Left hindlimb (tissue), 1 donor: ENCODE data around the gene OR5I1.
"Not testable (repeated sequence)": the region's sequence is repeated elsewhere in the genome, so short reads cannot be mapped to it uniquely, and the experiment has no call there.

ENCODE experiments used
- DNase-seq: peaks from one replicate; pipeline ENCODE4 v3.0.0-alpha.2; 2018

Gene OR5I1

DNA sequence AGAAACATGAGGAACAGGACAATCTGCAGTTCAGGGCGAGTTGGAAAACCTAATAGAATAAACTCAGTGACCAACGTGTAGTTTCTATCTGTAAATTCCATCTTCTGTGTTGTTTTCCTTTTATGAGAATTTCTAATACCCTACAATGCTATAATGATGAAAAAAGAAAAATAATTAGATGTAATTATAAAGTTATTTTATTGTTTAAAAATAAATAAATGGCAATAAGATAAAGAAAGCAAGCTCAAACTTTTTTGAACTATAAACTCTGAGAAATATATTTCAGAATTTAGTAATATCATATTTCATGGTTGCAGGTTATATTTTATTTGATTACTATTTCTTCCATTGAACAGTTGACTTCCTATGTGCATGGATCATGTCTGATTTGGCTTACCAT is at the start of gene OR5I1:
TSS of gene OR5I1 (minus strand) at position 101 of the 400 bp plus-strand sequence. CDS start at position 101, 0 bp downstream.
- no peak for DNase-seq

DNA sequence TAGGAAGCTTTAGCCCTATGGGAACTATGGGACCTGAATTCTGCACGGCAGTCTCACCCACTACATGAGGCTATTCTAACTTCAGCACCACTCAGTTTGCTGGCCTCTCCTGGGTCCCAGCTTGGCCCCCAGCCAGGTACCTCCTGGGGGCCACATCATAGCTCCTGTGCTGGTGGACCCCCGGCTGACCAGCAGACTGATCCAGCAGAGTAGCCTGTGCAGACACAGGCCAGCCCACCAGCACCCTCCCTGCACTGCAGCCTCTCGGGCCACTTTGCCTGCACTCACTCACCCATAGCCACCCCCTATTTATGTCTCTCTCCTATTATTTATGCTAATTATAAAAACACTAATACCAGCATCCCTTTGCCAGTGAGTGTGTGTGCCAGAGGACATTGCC is 34.7 kb upstream of the OR5I1 start:
- no peak for DNase-seq

DNA sequence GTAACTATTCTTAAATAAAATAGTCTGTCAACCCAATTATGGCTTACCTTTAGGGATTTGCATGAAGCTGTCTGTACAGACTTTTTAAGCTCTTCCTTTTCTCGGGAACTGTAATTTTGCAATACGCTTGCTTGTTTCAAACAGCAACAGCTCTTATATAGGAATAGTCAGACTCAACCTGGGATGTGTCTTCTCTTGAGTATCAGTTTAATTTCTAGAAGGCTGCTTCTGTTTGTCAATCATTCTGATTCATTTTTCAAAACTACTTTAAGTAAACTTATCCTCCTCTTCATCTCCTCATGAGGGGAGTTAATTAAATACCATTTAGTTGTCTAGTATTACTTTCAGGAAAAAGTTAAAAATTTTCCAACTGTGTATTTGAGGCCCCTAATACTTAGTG is 33.6 kb upstream of the OR5I1 start, which contains the start of gene OR10AG1:
TSS of gene OR10AG1 (minus strand) at position 101 of the 400 bp plus-strand sequence. CDS start at position 63, 38 bp downstream.
- DNase-seq = no peak

- DNase-seq = no peak
Observed at GRCh38 chr11:55967914-55968313, 31.7 kb upstream of the OR5I1 start.

DNA sequence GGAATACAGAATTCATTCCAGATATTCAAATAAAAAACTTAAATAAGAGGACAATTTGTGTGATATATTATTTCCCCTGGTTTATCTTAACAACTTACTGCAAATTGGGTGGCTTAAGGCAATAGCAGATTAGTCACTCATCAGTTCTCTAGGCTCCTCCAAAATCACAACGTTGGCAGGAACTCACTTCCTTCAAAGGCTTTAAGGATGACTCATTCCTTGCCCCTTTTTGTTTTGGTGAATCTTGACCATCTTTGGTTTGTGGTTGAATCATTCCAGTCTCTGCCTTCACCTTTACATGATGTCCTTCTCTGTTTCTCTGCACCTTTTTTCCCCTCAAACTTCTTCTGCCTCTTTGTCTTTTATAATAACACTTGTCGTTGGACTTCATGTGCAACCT is 30.2 kb upstream of the OR5I1 start:
- no peak for DNase-seq

DNA sequence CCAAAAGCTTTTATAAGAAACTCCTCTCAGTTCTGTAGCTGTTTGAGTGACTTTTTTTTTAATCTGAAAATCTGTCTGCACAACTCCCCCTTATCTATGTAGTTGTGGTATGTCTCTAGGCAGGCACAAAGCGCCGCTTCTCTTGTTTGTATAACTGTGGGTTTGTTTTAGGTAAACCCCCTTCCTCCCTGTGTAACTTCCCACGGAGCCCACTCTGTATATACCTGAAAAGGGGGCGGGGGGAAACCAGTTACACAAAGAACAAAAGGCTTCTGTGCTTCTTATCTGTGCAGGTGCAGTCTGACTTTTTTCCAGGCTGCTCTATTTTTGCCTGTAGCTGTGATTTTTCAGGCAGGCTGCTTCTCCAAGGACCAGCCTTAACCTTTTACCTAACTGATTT is 20.3 kb upstream of the OR5I1 start:
- no peak for DNase-seq

DNA sequence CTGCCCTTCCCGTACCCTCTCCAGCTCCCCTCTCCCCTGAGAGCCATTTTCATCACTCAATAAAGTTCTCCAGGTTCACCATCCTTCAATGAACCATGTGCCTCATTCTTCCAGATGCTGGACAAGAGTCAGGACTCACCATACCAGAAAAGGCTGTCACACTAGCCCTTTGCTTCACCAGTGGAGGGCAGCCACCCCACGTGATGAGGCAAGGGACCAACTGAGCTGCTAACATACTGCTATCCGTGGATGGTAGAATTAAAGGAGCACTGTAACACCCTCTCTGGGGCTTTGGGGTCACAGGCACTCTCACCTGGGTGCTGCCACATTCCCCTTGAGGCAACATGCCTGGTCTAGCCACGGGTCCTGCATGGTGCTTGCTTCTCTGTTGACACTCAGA is 13.1 kb upstream of the OR5I1 start:
- no peak for DNase-seq

GRCh38 chr11:55942785-55943392 is 6.7 kb upstream of the OR5I1 start:
- DNase-seq = no peak

GRCh38 chr11:55920537-55920936 is 15.7 kb downstream of the OR5I1 start:
- DNase-seq = no peak

DNA sequence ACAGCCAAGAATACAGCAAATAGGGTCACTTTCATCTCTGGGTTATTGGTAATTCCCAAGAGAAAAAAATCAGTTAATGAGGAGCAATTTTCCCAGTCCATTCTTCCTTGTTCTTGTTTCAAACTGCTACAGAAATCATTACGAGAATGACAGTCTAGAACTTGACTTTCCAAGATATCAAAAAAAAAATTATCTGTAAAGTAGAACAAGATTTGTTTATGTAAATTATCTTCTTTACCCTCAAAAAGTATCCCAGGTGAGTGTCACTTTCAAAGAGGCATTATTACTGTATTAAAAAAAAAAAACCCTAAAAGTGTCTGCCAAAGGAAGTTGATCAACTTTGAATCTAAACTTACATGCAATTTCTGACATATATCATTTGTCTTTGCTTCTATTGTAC is 21.7 kb downstream of the OR5I1 start, which contains the start of gene OR5W2:
TSS of gene OR5W2 (minus strand) at position 101 of the 400 bp plus-strand sequence. CDS start at position 101, 0 bp downstream.
- DNase-seq = no peak

DNA sequence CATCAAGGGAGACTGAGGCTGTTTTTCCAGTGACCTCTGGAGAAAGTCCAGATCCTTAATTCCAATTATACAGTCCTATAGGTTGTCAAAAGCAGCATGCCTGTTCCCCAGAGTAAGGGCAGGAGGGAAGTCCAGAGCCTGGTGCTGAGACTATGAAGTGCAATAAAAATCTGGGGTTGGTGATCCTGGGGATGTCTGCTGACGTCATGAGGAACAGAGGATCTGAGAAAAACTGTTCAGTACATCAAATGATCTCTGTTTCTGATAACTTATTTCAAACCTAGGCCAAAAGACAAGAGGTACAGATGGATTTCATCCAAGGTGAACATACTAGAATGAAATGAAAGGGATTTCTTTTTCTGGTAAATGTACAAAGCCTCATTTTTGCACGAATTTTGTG is 33.9 kb downstream of the OR5I1 start:
- no peak for DNase-seq

GRCh38 chr11:55895216-55895615 is 41.0 kb downstream of the OR5I1 start:
- DNase-seq = no peak

- DNase-seq = not testable (repeated sequence)
Observed at GRCh38 chr11:55885481-55885880, 50.7 kb downstream of the OR5I1 start.
